Panc1 (cell line): ENCODE results near the gene LRRC1. TPM values are rescaled to one million over a fixed set of nuclear protein-coding genes. Genes with fewer than 3 reads are reported as not detected.

Source experiments
- ATAC-seq: fragments of 200-7000 bp; cut with Tn5 transposase; 2 replicates; pipeline ENCODE4 v1.9.1; 2020; ENCODE audit warnings: mild to moderate bottlenecking, moderate library complexity
- BruUV-seq: library from RNA; stranded (reverse); fragments of 400-500 nt; replicated peaks from 2 replicates; lab custom pipeline; 2021; lab: Mats Ljungman, UMichigan
- CTCF ChIA-PET: fragments of 300-600 bp; sonication (Branson Sonifier 250); formaldehyde crosslinking; loops from one replicate; lab custom pipeline; 2022; ENCODE audit warnings: antibody characterized with exemption; lab: Charles Lee
- POLR2A ChIA-PET: fragments of 300-600 bp; sonication (Branson Sonifier 250); formaldehyde crosslinking; loops from one replicate; lab custom pipeline; 2022; ENCODE audit warnings: antibody characterized with exemption; lab: Charles Lee
- DNase-seq: peaks from one replicate; pipeline ENCODE4 v3.0.0-alpha.2; 2010; ENCODE audit warnings: low read depth, low spot score
- H3K27ac ChIP-seq: 2 replicates; pipeline ENCODE4 v1.5.1; 2011; ENCODE audit warnings: mild to moderate bottlenecking, low read length, inconsistent platforms
- H3K27me3 ChIP-seq: fragments of 200-500 bp; sonication (Bioruptor generic); 2 replicates; pipeline ENCODE4 v1.6.0; 2014; ENCODE audit warnings: low read length, inconsistent platforms; ENCODE audit not compliant: control insufficient read depth, insufficient read depth
- H3K36me3 ChIP-seq: fragments of 200-500 bp; sonication (Bioruptor generic); 2 replicates; pipeline ENCODE4 v1.5.1; 2014; ENCODE audit warnings: inconsistent platforms, mild to moderate bottlenecking, low read length, moderate library complexity; ENCODE audit not compliant: control insufficient read depth, insufficient read depth
- H3K4me1 ChIP-seq: 2 replicates; pipeline ENCODE4 v1.5.1; 2011; ENCODE audit warnings: inconsistent platforms, mild to moderate bottlenecking, low read length, moderate library complexity; ENCODE audit not compliant: control insufficient read depth, insufficient read depth
- H3K4me3 ChIP-seq, 2 experiments: 2 replicates each; pipeline ENCODE4 v1.5.1; 2011 to 2012; ENCODE audit warnings: low read depth in 2 of 2, low read length in 2 of 2, mild to moderate bottlenecking in 2 of 2, inconsistent platforms in 1 of 2, moderate library complexity in 1 of 2
- H3K9me3 ChIP-seq: fragments of 200-500 bp; sonication (Bioruptor generic); 2 replicates; pipeline ENCODE4 v1.5.1; 2014; ENCODE audit warnings: low read depth, mild to moderate bottlenecking, inconsistent platforms, low read length, moderate library complexity; ENCODE audit not compliant: control insufficient read depth, insufficient read depth
- POLR2AphosphoS5 ChIP-seq: IDR thresholded peaks from 2 replicates; pipeline ENCODE4 v1.6.1; 2012; ENCODE audit warnings: mild to moderate bottlenecking, low read depth, low read length, moderate library complexity
- SIN3A ChIP-seq: IDR thresholded peaks from 2 replicates; pipeline ENCODE4 v1.6.1; 2012; ENCODE audit warnings: low read depth, mild to moderate bottlenecking, low read length, moderate library complexity, borderline replicate concordance; ENCODE audit not compliant: insufficient read depth
- TCF7L2 ChIP-seq: IDR thresholded peaks from 2 replicates; pipeline ENCODE4 v1.6.1; 2011; ENCODE audit warnings: mild to moderate bottlenecking, low read depth, low read length, inconsistent platforms
- in situ Hi-C: cut with HindIII; loops from 2 replicates; pipeline ENCODE4 v1.10.0; 2016; ENCODE audit warnings: low sequenced_read_pairs, low pct_unique_long_range_greater_than_20kb
- intact Hi-C: fragments of 100-400 bp; cut with micrococcal nuclease; formaldehyde crosslinking; loops from one replicate; pipeline ENCODE4 v1.10.0; 2022; ENCODE audit not compliant: unreplicated experiment
- total RNA-seq: library from RNA; stranded (reverse); gene quantifications from one replicate; pipeline ENCODE4 v1.2.1, GENCODE V29; 2021; ENCODE audit not compliant: unreplicated experiment
- TF ChIP-seq, protein P1 (sequence below): fragments of 450-650 bp; IDR thresholded peaks from 2 replicates; pipeline ENCODE4 v1.5.1; 2017; ENCODE audit warnings: mild to moderate bottlenecking
- TF ChIP-seq, protein P2 (sequence below), 2 experiments: IDR thresholded peaks; 2 replicates each; pipeline ENCODE4 v1.6.1; 2011 to 2012; ENCODE audit warnings: low read depth in 2 of 2, control low read depth in 1 of 2, low read length in 1 of 2, mild to moderate bottlenecking in 1 of 2, moderate library complexity in 1 of 2; ENCODE audit not compliant: insufficient read depth in 1 of 2

The LRRC1 gene
- total RNA-seq, 1 experiment from 2014 or later: 13.8 TPM

DNA sequence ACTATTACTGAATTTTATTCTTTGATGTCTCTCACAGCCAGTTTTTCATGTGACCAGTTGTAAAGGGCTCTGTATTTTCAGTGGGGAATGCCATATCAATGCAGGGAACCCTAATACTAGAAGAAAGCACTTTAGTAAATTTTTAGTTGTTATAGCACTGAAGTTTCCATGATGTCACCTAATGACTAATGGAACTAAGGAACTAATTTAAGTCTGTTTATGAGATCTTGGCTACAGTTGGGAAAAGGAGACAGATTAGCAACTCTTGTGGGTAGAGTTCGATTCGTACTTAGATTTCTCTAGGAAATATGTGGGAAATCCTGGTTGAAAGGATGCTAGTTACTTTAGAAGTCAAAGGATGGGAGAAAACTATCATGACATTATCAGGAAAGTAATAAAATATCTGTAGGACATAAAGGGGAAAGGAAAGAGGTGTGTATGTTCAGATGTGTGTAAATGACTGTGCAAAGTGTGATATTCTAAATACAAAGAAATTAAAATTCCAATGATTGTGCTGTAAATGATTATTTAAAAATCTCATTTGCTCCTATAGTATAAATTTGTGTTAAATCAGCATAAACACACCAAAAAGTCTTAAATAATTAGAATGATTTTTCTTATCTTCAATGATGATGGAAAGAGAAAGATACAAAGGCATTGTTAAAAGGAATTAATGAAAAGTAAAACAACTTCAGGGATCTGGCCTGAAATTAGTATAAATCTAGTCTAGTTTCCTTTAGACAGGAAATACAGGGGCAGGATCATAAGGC, 103.4 kb downstream of the LRRC1 start:
- no peak for DNase-seq
- intact Hi-C loops (no loop called here), in situ Hi-C loops (no loop called here)
- ChIA-PET POLR2A (no interaction called here), CTCF (no interaction called here)
- Histone ChIP-seq H3K4me1 (no peaks in the 10 kb centered on the region; the same call in 1 of the 2 replicates), H3K36me3 (no peaks in the 10 kb centered on the region), H3K9me3 (no peaks in the 10 kb centered on the region), H3K4me3 (no peak overlapping the region), H3K27ac (no peak overlapping the region), H3K27me3 (no peaks in the 10 kb centered on the region)
- BruUV-seq: no TSS peak
- TF ChIP-seq TCF7L2: no peak
- no peak for TF ChIP-seq SIN3A
- ATAC-seq: no peak

DNA sequence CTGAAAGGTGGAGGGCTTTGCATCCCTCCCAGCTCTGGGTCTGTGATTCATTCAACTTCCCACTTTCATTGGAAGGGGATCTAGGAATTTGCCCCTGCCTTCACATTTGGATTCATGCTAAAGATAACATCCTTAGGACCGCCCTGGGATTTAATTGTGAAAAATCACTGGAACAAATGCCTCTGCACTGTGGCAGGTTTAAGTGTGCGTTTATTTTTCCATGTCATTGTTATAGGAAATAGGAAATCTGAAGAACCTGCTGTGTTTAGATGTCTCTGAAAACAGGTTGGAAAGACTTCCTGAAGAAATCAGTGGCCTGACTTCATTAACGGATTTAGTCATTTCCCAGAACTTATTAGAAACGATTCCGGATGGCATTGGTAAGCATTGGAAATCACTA, 104.7 kb downstream of the LRRC1 start:
- Histone ChIP-seq H3K9me3 (no peaks in the 10 kb centered on the region), H3K4me3 (no peak overlapping the region), H3K4me1 (no peaks in the 10 kb centered on the region; the same call in 1 of the 2 replicates), H3K27me3 (no peaks in the 10 kb centered on the region), H3K27ac (no peak overlapping the region), H3K36me3 (no peaks in the 10 kb centered on the region)
- ATAC-seq: no peak
- no peak for DNase-seq
- intact Hi-C loops: no loop called here
- in situ Hi-C loops: no loop called here
- ChIA-PET POLR2A (interaction anchor here (0.5 kb wide), 1 partner anchor 45 kb away, joined by 10 read pairs; no protein-coding TSS in a partner anchor), CTCF (no interaction called here)
- BruUV-seq: no TSS peak
- TF ChIP-seq POLR2AphosphoS5: no peak
- TF ChIP-seq, protein P1, sequence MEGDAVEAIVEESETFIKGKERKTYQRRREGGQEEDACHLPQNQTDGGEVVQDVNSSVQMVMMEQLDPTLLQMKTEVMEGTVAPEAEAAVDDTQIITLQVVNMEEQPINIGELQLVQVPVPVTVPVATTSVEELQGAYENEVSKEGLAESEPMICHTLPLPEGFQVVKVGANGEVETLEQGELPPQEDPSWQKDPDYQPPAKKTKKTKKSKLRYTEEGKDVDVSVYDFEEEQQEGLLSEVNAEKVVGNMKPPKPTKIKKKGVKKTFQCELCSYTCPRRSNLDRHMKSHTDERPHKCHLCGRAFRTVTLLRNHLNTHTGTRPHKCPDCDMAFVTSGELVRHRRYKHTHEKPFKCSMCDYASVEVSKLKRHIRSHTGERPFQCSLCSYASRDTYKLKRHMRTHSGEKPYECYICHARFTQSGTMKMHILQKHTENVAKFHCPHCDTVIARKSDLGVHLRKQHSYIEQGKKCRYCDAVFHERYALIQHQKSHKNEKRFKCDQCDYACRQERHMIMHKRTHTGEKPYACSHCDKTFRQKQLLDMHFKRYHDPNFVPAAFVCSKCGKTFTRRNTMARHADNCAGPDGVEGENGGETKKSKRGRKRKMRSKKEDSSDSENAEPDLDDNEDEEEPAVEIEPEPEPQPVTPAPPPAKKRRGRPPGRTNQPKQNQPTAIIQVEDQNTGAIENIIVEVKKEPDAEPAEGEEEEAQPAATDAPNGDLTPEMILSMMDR: no peak
- TF ChIP-seq SIN3A: no peak
- TF ChIP-seq, protein P2, sequence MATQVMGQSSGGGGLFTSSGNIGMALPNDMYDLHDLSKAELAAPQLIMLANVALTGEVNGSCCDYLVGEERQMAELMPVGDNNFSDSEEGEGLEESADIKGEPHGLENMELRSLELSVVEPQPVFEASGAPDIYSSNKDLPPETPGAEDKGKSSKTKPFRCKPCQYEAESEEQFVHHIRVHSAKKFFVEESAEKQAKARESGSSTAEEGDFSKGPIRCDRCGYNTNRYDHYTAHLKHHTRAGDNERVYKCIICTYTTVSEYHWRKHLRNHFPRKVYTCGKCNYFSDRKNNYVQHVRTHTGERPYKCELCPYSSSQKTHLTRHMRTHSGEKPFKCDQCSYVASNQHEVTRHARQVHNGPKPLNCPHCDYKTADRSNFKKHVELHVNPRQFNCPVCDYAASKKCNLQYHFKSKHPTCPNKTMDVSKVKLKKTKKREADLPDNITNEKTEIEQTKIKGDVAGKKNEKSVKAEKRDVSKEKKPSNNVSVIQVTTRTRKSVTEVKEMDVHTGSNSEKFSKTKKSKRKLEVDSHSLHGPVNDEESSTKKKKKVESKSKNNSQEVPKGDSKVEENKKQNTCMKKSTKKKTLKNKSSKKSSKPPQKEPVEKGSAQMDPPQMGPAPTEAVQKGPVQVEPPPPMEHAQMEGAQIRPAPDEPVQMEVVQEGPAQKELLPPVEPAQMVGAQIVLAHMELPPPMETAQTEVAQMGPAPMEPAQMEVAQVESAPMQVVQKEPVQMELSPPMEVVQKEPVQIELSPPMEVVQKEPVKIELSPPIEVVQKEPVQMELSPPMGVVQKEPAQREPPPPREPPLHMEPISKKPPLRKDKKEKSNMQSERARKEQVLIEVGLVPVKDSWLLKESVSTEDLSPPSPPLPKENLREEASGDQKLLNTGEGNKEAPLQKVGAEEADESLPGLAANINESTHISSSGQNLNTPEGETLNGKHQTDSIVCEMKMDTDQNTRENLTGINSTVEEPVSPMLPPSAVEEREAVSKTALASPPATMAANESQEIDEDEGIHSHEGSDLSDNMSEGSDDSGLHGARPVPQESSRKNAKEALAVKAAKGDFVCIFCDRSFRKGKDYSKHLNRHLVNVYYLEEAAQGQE (IDR thresholded peaks at IDR 0.05; ENCODE audit: insufficient read depth in 1 of 2, low read depth in 2 of 2, low read length in 1 of 2): no peak

DNA sequence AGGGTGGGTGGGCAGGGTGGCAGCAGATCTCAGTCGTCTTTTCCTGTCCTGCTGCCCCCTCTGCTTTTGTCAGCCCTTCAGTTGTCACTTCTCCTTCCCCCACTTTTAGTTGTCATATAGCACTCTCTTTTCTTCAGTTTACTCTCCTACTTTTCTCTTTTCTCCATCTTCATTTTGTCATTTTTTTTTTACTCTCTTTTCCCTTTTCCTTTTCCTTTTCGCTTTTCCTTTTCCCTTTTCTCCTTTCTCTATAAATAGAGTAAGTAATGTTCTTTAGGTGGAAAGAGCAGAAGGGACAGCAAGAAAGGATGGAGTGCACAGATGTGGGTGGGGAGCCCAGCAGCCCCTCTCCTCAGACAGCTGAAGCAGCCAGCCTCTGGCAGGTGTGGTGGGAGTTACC, 108.6 kb downstream of the LRRC1 start:
- Histone ChIP-seq H3K27ac (no peak overlapping the region), H3K4me3 (no peak overlapping the region), H3K27me3 (no peaks in the 10 kb centered on the region), H3K4me1 (no peaks in the 10 kb centered on the region), H3K9me3 (no peaks in the 10 kb centered on the region), H3K36me3 (no peaks in the 10 kb centered on the region)
- TF ChIP-seq POLR2AphosphoS5 (no peak), TCF7L2 (no peak)
- TF ChIP-seq, protein P2 (IDR thresholded peaks at IDR 0.05; ENCODE audit: insufficient read depth in 1 of 2, low read depth in 2 of 2, low read length in 1 of 2): no peak
- in situ Hi-C loops: no loop called here
- no TSS peak for BruUV-seq
- ATAC-seq (no peak), DNase-seq (no peak)
- intact Hi-C loops: no loop called here
- POLR2A ChIA-PET: no interaction called here
- CTCF ChIA-PET: no interaction called here
